Calu3 (cell line): ENCODE measurements around the gene ACTN1. TPM values are rescaled to one million over a fixed set of nuclear protein-coding genes. Genes with fewer than 3 reads are reported as not detected.
A peak's percentile ranks its signal among the peaks of the same experiment; 100 is the strongest.

ENCODE experiments used
- BruUV-seq: library from RNA; stranded (reverse); fragments of 400-500 nt; replicated peaks from 2 replicates; lab custom pipeline; 2021; lab: Mats Ljungman, UMichigan
- CTCF ChIA-PET: fragments of 300-600 bp; sonication (Branson Sonifier 250); formaldehyde crosslinking; loops from one replicate; lab custom pipeline; 2022; ENCODE audit warnings: antibody characterized with exemption; lab: Charles Lee
- DNase-seq: peaks from one replicate; pipeline ENCODE4 v3.0.0; 2022
- H3K27ac Mint-ChIP-seq: one replicate; pipeline ENCODE4 v1.8.0; 2022; ENCODE audit warnings: mixed read lengths; ENCODE audit not compliant: unreplicated experiment
- H3K27me3 Mint-ChIP-seq: one replicate; pipeline ENCODE4 v1.8.0; 2022; ENCODE audit warnings: mixed read lengths; ENCODE audit not compliant: unreplicated experiment
- H3K36me3 Mint-ChIP-seq: one replicate; pipeline ENCODE4 v1.8.0; 2022; ENCODE audit warnings: mild to moderate bottlenecking, moderate library complexity, mixed read lengths; ENCODE audit not compliant: insufficient read depth, unreplicated experiment
- H3K4me1 Mint-ChIP-seq: one replicate; pipeline ENCODE4 v1.8.0; 2022; ENCODE audit warnings: mild to moderate bottlenecking, low read depth, mixed read lengths; ENCODE audit not compliant: unreplicated experiment
- H3K4me3 Mint-ChIP-seq: one replicate; pipeline ENCODE4 v1.8.0; 2022; ENCODE audit warnings: mild to moderate bottlenecking, low read depth, moderate library complexity, mixed read lengths; ENCODE audit not compliant: unreplicated experiment
- H3K9me3 Mint-ChIP-seq: one replicate; pipeline ENCODE4 v1.8.0; 2022; ENCODE audit warnings: low read depth, mixed read lengths; ENCODE audit not compliant: unreplicated experiment
- CTCF ChIP-seq: fragments of 200-600 bp; IDR thresholded peaks from one replicate; pipeline ENCODE4 v1.8.0; 2022; ENCODE audit warnings: antibody characterized with exemption; ENCODE audit not compliant: unreplicated experiment
- intact Hi-C: fragments of 100-400 bp; cut with micrococcal nuclease; formaldehyde crosslinking; loops from one replicate; pipeline ENCODE4 v1.10.0; 2022; ENCODE audit not compliant: unreplicated experiment
- total RNA-seq: library from RNA; stranded (reverse); gene quantifications from 2 replicates; pipeline ENCODE4 v1.2.3, GENCODE V29; 2022

ACTN1 gene
- total RNA-seq, 1 experiment from 2014 or later: 326 TPM

- BruUV-seq: no TSS peak
- intact Hi-C loops: no loop called here
- no peaks in the 10 kb centered on the region for H3K27me3 Mint-ChIP-seq
- TF ChIP-seq CTCF: no peak
- H3K4me1 Mint-ChIP-seq: no peaks in the 10 kb centered on the region
- DNase-seq: no peak
- H3K4me3 Mint-ChIP-seq: no peak overlapping the region
- CTCF ChIA-PET: no interaction called here
- no peaks in the 10 kb centered on the region for H3K9me3 Mint-ChIP-seq
- H3K36me3 Mint-ChIP-seq: peaks cover 66% of the 10 kb centered on the region
- H3K27ac Mint-ChIP-seq: no peak overlapping the region
These were observed 98.5 kb downstream of the ACTN1 start for GRCh38 chr14:68880581-68881105.

GRCh38 chr14:68879841-68880575 lies 99.1 kb downstream of the ACTN1 start:
- BruUV-seq: no TSS peak
- no peaks in the 10 kb centered on the region for H3K4me1 Mint-ChIP-seq
- peaks cover 67% of the 10 kb centered on the region for H3K36me3 Mint-ChIP-seq

DNA sequence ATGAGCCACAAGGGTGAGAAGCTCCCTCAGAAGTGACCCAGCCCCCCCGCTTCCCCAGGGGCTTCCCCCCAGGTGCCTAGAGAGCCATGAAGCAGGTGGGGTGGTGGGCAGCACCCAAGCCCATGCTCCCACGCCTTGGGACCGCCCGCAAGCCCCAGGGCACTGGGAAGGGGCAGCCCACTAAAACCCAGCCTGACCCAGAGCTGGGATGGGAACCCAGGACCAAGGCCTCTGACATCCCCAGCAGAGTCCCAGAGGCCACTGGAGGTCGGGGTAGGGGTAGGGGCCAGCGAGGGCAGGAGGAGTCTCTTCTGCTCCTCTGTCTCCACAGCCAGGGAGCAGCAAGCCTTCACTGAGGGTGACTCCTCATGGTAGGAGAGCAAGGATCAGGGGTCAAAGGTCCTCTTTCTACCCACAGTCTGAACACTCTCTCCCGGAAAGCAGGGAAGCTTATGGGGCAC lies 99.8 kb downstream of the ACTN1 start:
- Mint-ChIP-seq H3K4me3 (no peak overlapping the region), H3K36me3 (peaks cover 67% of the 10 kb centered on the region), H3K4me1 (no peaks in the 10 kb centered on the region), H3K27me3 (no peaks in the 10 kb centered on the region), H3K9me3 (no peaks in the 10 kb centered on the region), H3K27ac (no peak overlapping the region)
- BruUV-seq: no TSS peak
- no peak for TF ChIP-seq CTCF
- intact Hi-C loops: no loop called here
- CTCF ChIA-PET: interaction anchor here (0.7 kb wide), 1 partner anchor 14 kb away, joined by 3 read pairs; no protein-coding TSS in a partner anchor
- no peak for DNase-seq

More at GRCh38 chr14:68879841-68880575, 99.1 kb downstream of the ACTN1 start:
- TF ChIP-seq CTCF: no peak
- CTCF ChIA-PET: interaction anchor here (0.7 kb wide), 1 partner anchor 15 kb away, joined by 3 read pairs; no protein-coding TSS in a partner anchor
- intact Hi-C loops: no loop called here
- DNase-seq: no peak
- no peaks in the 10 kb centered on the region for H3K9me3 Mint-ChIP-seq
- no peak overlapping the region for H3K4me3 Mint-ChIP-seq
- no peak overlapping the region for H3K27ac Mint-ChIP-seq
- no peaks in the 10 kb centered on the region for H3K27me3 Mint-ChIP-seq

- CTCF ChIA-PET: interaction anchor here (0.7 kb wide), 1 partner anchor 14 kb away, joined by 3 read pairs; no protein-coding TSS in a partner anchor
- no peaks in the 10 kb centered on the region for H3K9me3 Mint-ChIP-seq
- no peak for DNase-seq
- TF ChIP-seq CTCF: no peak
- peaks cover 67% of the 10 kb centered on the region for H3K36me3 Mint-ChIP-seq
- H3K4me3 Mint-ChIP-seq: no peak overlapping the region
- no peaks in the 10 kb centered on the region for H3K27me3 Mint-ChIP-seq
- no peaks in the 10 kb centered on the region for H3K4me1 Mint-ChIP-seq
- H3K27ac Mint-ChIP-seq: peak overlapping the region; percentile 1
- intact Hi-C loops: no loop called here
- no TSS peak for BruUV-seq
These were observed 100.2 kb downstream of the ACTN1 start for GRCh38 chr14:68878908-68879307.
